Endometrium (tissue), 2 donors: Measurements from ENCODE around the gene SETMAR.
"Not testable (repeated sequence)": the region's sequence is repeated elsewhere in the genome, so short reads cannot be mapped to it uniquely, and the experiment has no call there.

Source experiments
- FAIRE-seq: peaks from 2 replicates; lab custom pipeline; 2012; peaks lifted over from hg19 to GRCh38; lab: Jason Lieb, UNC
- donor health status: control.
- donor health status: control.

The SETMAR gene

GRCh38 chr3:4303187-4304123 is at the start of gene SETMAR:
SETMAR (plus strand) TSS chr3:4303369; CDS start chr3:4303371, 2 bp downstream.
- FAIRE-seq = no peak

GRCh38 chr3:4261406-4261805 is 41.8 kb upstream of the SETMAR start:
- FAIRE-seq = no peak

- FAIRE-seq = no peak
Measured at GRCh38 chr3:4264040-4264439, 39.1 kb upstream of the SETMAR start.

DNA sequence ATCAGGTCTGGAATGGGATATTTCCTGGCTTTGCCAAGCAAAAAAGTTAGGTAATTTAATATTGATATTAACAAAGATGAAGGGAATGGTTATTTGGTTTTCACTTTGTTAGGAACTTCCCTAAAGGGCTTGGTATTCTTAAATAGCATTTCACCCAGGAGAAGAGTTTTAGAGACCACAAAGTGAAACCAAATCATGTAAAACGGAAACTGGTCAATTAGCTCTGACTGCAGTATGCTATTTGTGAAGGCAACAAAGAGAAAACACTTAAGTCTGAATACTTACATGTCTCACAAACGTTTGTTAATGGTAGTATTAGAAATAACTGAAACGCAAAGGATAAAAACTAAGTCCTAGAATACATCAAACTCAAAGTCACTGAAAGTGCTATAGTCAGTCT is 32.4 kb upstream of the SETMAR start:
- no peak for FAIRE-seq

DNA sequence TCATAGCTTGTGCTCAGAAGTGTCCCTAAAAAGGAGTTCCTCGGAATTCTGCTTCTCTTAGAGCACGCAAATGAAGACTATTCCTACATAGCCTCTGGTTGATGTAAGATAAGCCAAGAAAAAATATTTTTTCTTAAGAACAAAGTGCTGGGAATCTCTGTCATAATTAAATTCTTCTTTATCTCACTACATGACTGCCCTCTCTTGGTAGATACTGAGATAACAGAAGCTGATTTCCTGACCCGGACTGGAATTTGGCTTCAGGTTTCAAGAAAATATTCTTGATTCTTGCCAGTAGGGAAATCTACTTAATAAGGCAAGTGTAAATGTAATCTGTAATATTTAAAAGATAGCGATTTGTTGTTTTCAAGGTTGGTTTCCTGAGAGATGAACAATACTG is 31.3 kb upstream of the SETMAR start:
- FAIRE-seq = peak; percentile 91

DNA sequence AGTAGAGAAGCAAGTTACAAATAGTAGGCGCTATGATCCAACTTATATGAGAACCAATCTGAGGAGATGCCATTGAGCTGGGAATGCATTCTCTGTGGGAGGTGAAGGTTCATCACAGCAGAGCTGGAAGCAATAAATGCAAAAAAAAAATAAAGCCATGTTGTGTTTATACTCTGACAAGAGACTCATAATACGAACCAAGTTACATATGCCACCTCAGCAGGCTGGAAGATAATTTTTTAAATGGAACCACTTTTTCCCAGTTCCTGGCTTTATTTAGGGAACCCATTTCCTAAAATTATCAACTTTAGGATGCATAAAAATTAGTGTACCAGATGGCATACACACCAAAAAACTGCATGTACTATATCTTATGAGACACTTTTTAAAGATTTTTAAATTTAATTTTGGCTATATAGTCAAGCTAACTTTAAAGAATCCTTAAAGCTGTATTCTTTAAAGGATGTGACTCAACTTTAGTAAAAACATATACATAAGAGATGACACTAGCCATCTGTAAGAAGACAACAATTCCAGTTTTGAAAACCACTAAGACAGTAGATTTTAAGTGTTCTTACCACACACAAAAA is 23.6 kb upstream of the SETMAR start:
- FAIRE-seq = no peak

DNA sequence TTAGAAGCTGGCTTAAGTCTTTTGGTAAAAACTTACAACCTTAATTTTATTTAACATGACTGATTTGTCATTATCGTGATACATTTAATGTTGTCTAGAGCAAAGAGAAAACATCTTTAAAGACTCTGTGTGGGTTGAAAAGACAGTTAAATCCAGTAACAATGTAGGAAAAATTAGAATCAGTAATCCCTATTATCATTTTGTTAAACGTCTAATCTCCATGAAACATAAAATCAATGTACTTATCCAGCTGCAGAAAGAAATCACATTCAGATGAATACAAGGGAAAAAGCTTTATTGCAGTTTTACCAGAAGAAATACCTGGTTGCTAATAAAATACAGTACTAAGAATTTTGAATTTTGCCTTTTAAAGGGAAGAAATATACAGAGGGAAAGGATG is 21.2 kb upstream of the SETMAR start:
- no peak for FAIRE-seq

GRCh38 chr3:4284865-4285264 is 18.3 kb upstream of the SETMAR start:
- FAIRE-seq = no peak

- no peak for FAIRE-seq
Measured at GRCh38 chr3:4289044-4289443, 14.1 kb upstream of the SETMAR start.

- FAIRE-seq = peak; percentile 59
Measured at GRCh38 chr3:4290272-4290893, 12.8 kb upstream of the SETMAR start.

GRCh38 chr3:4292301-4292700 is 10.9 kb upstream of the SETMAR start:
- no peak for FAIRE-seq

- no peak for FAIRE-seq
Measured at GRCh38 chr3:4294616-4295327, 8.4 kb upstream of the SETMAR start.

- FAIRE-seq = not testable (repeated sequence)
Measured at GRCh38 chr3:4296454-4296853, 6.7 kb upstream of the SETMAR start.

DNA sequence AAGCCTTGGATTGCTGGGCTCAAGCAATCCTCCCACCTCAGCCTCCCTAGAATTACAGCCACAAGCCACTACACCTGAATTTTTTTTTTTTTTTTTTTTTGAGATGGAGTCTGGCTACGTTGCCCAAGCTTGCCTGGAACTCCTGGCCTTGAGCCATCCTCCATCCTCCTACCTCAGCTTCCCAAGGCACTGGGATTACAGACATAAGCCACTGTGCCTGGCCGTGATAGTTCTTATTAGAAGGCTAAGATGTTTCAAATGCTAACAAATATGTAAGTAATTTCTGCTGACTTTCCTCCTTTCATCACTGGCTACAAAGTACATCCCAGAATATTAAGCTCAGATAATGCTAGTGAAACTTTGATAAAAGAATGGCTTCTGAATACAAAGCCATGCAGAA is 5.7 kb upstream of the SETMAR start:
- FAIRE-seq = no peak

GRCh38 chr3:4302747-4303146 is 422 bp upstream of the SETMAR start:
- no peak for FAIRE-seq

DNA sequence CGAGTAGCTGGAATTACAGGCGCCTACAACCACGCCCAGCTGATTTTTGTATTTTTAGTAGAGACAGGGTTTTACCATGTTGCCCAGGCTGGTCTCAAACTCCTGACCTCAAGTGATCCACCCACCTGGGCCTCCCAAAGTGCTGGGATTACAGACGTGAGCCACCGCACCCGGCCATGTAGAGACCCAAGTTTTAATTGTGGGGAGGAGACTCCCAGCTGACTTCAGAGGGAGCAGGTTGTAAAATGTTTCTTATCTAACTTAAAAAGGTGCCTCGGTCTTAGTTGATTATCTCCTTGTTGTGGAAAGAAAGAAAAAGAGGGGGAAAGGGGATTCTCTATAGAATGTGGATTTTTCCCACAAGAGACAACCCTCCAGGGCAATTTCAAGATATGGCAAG is 2.0 kb downstream of the SETMAR start:
- not testable (repeated sequence) for FAIRE-seq

DNA sequence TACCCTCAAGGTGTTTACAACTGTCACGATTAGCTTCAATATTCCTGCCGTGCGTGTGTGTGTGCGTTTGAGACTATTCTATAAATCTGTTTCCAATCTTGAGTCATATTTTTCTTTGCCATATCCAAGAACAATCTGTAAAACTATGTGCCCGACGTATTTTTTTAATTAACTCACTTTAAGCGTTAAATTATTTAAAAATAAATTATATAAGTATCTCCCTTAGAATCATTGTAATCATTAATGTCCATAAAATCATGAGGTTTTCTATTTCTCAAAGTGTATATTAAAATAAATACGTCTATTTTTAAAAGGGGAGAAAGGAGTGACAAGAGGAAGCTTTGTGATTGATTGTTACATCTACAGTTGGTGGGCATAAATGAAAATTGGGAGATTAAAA is 2.9 kb downstream of the SETMAR start:
- FAIRE-seq = no peak

DNA sequence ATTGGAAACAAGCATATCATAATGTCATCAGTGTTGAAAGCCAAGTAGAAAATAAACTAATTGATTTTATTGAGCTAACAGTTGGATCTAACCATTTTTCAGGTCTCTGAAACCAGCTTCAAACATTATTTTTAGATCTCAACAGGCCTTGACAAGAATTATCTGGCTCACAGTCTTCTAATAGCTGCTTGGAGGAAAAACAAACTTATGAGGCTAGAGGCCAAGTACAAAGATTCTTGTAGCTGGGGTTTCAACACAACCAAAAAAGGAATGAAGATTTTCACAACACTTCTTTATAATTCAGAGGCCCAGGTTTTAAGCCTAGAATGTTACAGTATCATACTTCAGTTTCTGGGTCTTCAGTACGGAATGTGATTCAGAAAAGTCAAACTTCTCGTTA is 3.7 kb downstream of the SETMAR start:
- FAIRE-seq = no peak

GRCh38 chr3:4309491-4310128 is 6.4 kb downstream of the SETMAR start:
- no peak for FAIRE-seq

GRCh38 chr3:4310971-4311370 is 7.8 kb downstream of the SETMAR start:
- FAIRE-seq = no peak

DNA sequence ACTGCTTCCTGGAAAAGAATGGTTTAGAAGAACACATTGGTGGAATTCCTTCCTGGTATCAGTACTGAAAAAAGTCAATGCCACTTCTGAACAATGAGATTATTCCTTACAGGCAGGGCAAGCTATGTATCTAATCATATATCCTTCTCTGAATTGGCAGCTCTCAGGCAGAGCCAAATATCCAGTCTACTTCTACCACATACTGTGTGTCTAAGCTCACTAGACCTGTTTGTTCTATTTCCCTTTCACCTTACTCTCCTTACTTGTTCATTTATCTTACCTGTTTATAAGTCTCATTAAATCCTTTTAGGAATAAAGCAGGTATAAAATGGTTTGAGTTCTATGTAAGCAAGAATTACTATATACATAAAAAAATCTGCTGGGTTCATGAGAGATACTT is 8.3 kb downstream of the SETMAR start:
- no peak for FAIRE-seq
